Caco-2 (cell line): ENCODE data around the gene TMEM101. TPM values are rescaled to one million over a fixed set of nuclear protein-coding genes. Genes with fewer than 3 reads are reported as not detected.

Experiments used
- BruUV-seq: library from RNA; stranded (reverse); fragments of 400-500 nt; replicated peaks from 2 replicates; lab custom pipeline; 2021; lab: Mats Ljungman, UMichigan
- CTCF ChIA-PET: fragments of 300-600 bp; sonication (Branson Sonifier 250); formaldehyde crosslinking; loops from one replicate; lab custom pipeline; 2022; ENCODE audit warnings: antibody characterized with exemption; lab: Charles Lee
- POLR2A ChIA-PET: fragments of 300-600 bp; sonication (Branson Sonifier 250); formaldehyde crosslinking; loops from one replicate; lab custom pipeline; 2022; ENCODE audit warnings: antibody characterized with exemption; lab: Charles Lee
- DNase-seq, 2 experiments: peaks; one replicate each; pipeline versions ENCODE4 v3.0.0 to v3.0.0-alpha.2; 2020 to 2022
- H3K27me3 ChIP-seq: replicated peaks from 2 replicates; pipeline ENCODE4 v1.6.0; 2011; ENCODE audit warnings: low read length; ENCODE audit not compliant: control insufficient read depth, insufficient read depth
- H3K36me3 ChIP-seq: 2 replicates; pipeline ENCODE4 v1.5.1; 2011; ENCODE audit warnings: low read length; ENCODE audit not compliant: control insufficient read depth, insufficient read depth
- H3K4me1 ChIP-seq: fragments of 250-450 bp; sonication (Bioruptor Pico); 2 replicates; pipeline ENCODE4 v1.5.1; 2020; ENCODE audit warnings: mild to moderate bottlenecking
- H3K4me3 ChIP-seq: 2 replicates; pipeline ENCODE4 v1.5.1; 2011; ENCODE audit warnings: low read depth, mild to moderate bottlenecking, control low read depth, low read length
- H3K9me3 ChIP-seq: fragments of 250-450 bp; sonication (Bioruptor Pico); 2 replicates; pipeline ENCODE4 v1.5.1; 2020; ENCODE audit warnings: mild to moderate bottlenecking, moderate library complexity
- H3K27ac Mint-ChIP-seq: one replicate; pipeline ENCODE4 v1.8.0; 2022; ENCODE audit warnings: mixed read lengths; ENCODE audit not compliant: unreplicated experiment
- H3K27me3 Mint-ChIP-seq: one replicate; pipeline ENCODE4 v1.8.0; 2022; ENCODE audit warnings: mixed read lengths; ENCODE audit not compliant: insufficient read depth, unreplicated experiment
- H3K36me3 Mint-ChIP-seq: one replicate; pipeline ENCODE4 v1.8.0; 2022; ENCODE audit warnings: mild to moderate bottlenecking, mixed read lengths; ENCODE audit not compliant: insufficient read depth, unreplicated experiment
- H3K4me1 Mint-ChIP-seq: one replicate; pipeline ENCODE4 v1.8.0; 2022; ENCODE audit warnings: low read depth, mixed read lengths; ENCODE audit not compliant: unreplicated experiment
- H3K4me3 Mint-ChIP-seq: one replicate; pipeline ENCODE4 v1.8.0; 2022; ENCODE audit warnings: mild to moderate bottlenecking, moderate library complexity, mixed read lengths; ENCODE audit not compliant: unreplicated experiment
- H3K9me3 Mint-ChIP-seq: one replicate; pipeline ENCODE4 v1.8.0; 2022; ENCODE audit warnings: mixed read lengths; ENCODE audit not compliant: unreplicated experiment
- CTCF ChIP-seq, 2 experiments: fragments of 200-600 bp in 1 of 2; IDR thresholded peaks; 1 replicate in 1 of 2; 2 replicates in 1 of 2; pipeline versions ENCODE4 v1.5.1 to v1.8.0; 2011 to 2022; ENCODE audit warnings: antibody characterized with exemption in 1 of 2, control low read depth in 1 of 2, inconsistent platforms in 1 of 2, low read depth in 1 of 2, low read length in 1 of 2, mild to moderate bottlenecking in 1 of 2, moderate library complexity in 1 of 2; ENCODE audit not compliant: insufficient read depth in 1 of 2, severe bottlenecking in 1 of 2, unreplicated experiment in 1 of 2
- intact Hi-C: fragments of 100-400 bp; cut with micrococcal nuclease; formaldehyde crosslinking; loops from one replicate; pipeline ENCODE4 v1.10.0; 2022; ENCODE audit not compliant: unreplicated experiment
- total RNA-seq: library from RNA; stranded (reverse); gene quantifications from 2 replicates; pipeline ENCODE4 v1.2.3, GENCODE V29; 2022

Gene TMEM101
- total RNA-seq, 1 experiment from 2014 or later = 41.7 TPM

DNA sequence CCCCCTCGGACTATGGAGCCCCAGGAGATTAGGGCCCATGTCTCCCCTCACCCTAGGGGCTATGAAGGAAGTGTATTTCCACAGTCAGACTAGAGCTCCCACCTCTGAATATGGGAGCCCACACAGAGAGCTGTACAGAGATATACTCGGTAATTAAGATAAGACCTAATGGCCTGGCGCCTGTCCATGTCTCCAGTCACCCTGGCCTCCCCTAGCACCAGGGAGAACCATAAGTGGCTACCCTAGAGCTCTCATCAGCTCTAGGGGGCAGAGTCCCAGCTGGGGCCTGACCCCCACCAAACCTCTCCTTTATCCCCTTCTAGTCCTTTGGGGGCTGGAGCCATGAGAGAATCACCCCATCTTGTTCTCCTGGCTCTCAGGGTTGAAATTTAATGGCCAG is 2.4 kb downstream of the TMEM101 start:
- POLR2A ChIA-PET = no interaction called here
- TF ChIP-seq CTCF (IDR thresholded peaks at IDR 0.05; ENCODE audit: insufficient read depth in 1 of 2, low read depth in 1 of 2, low read length in 1 of 2, severe bottlenecking in 1 of 2, unreplicated experiment in 1 of 2) = no peak
- DNase-seq = no peak
- H3K4me1 Mint-ChIP-seq = no peaks in the 10 kb centered on the region
- no peak overlapping the region for H3K27ac Mint-ChIP-seq
- no peaks in the 10 kb centered on the region for H3K4me1 ChIP-seq
- no peaks in the 10 kb centered on the region for H3K9me3 Mint-ChIP-seq
- H3K36me3 ChIP-seq = 0 out of 2 replicates have a peak, but pooled peaks cover 2% of the 10 kb centered on the region
- H3K27me3 ChIP-seq = no peaks in the 10 kb centered on the region
- CTCF ChIA-PET = interaction anchor here (0.9 kb wide), 1 partner anchor 18 kb away, joined by 3 read pairs; no protein-coding TSS in a partner anchor
- no peaks in the 10 kb centered on the region for H3K9me3 ChIP-seq
- H3K4me3 ChIP-seq = no peak overlapping the region
- intact Hi-C loops = no loop called here
- no peaks in the 10 kb centered on the region for H3K27me3 Mint-ChIP-seq
- no TSS peak for BruUV-seq
- peaks cover 17% of the 10 kb centered on the region for H3K36me3 Mint-ChIP-seq
- H3K4me3 Mint-ChIP-seq = no peak overlapping the region

GRCh38 chr17:44011876-44012275 is 2.9 kb downstream of the TMEM101 start:
- intact Hi-C loops = no loop called here
- H3K27ac Mint-ChIP-seq = no peak overlapping the region
- POLR2A ChIA-PET = no interaction called here
- no peaks in the 10 kb centered on the region for H3K9me3 Mint-ChIP-seq
- Histone ChIP-seq H3K4me3 (no peak overlapping the region), H3K27me3 (no peaks in the 10 kb centered on the region), H3K36me3 (0 out of 2 replicates have a peak, but pooled peaks cover 2% of the 10 kb centered on the region), H3K9me3 (no peaks in the 10 kb centered on the region), H3K4me1 (no peaks in the 10 kb centered on the region; the same call in 1 of the 2 replicates)
- no peaks in the 10 kb centered on the region for H3K27me3 Mint-ChIP-seq
- BruUV-seq = no TSS peak
- no peaks in the 10 kb centered on the region for H3K4me1 Mint-ChIP-seq
- peaks cover 22% of the 10 kb centered on the region for H3K36me3 Mint-ChIP-seq
- CTCF ChIA-PET = interaction anchor here (0.9 kb wide), 1 partner anchor 18 kb away, joined by 3 read pairs; no protein-coding TSS in a partner anchor
- H3K4me3 Mint-ChIP-seq = no peak overlapping the region
- no peak for TF ChIP-seq CTCF (IDR thresholded peaks at IDR 0.05; ENCODE audit: insufficient read depth in 1 of 2, low read depth in 1 of 2, low read length in 1 of 2, severe bottlenecking in 1 of 2, unreplicated experiment in 1 of 2)
- DNase-seq = no peak

DNA sequence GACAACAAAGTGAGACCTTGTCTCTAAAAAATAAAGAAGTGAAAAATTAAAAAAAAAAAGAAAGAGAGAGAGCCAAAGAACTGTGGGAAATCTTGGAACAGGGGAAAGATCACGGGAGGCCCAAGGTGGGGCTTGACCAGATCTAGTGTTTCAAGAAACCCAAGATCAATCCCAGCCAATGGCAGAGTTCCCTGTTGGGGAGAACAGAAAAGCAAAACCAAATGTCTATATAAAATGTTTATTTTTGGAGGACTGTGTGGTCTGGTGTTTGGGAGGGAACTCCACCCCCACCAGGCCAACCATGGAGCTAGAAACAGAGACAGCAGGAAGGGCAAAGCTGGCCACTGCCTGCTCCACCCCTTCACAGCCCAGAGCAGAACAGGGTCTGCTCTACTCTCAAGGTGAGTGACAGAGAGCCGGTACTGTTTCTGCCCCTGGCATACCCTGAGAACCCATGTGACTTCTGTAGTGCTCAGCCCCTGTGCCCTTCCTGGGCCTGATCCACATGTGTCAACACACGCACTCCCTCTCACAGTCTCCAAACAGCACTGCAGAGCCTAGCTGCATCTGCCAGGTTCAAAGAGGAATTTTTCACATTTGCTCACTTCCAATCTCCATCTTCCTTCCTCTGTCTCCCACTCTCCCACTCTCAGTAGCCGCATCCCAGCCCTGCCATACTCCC is 3.7 kb downstream of the TMEM101 start:
- Mint-ChIP-seq H3K4me1 (no peaks in the 10 kb centered on the region), H3K27ac (no peak overlapping the region), H3K9me3 (no peaks in the 10 kb centered on the region), H3K27me3 (no peaks in the 10 kb centered on the region), H3K4me3 (no peak overlapping the region), H3K36me3 (peaks cover 29% of the 10 kb centered on the region)
- POLR2A ChIA-PET = no interaction called here
- no peak overlapping the region for H3K4me3 ChIP-seq
- 0 out of 2 replicates have a peak, but pooled peaks cover 2% of the 10 kb centered on the region for H3K36me3 ChIP-seq
- H3K4me1 ChIP-seq = peaks cover 3% of the 10 kb centered on the region; the same call in 1 of the 2 replicates
- no peaks in the 10 kb centered on the region for H3K27me3 ChIP-seq
- TF ChIP-seq CTCF (IDR thresholded peaks at IDR 0.05; ENCODE audit: insufficient read depth in 1 of 2, low read depth in 1 of 2, low read length in 1 of 2, severe bottlenecking in 1 of 2, unreplicated experiment in 1 of 2) = no peak
- TSS peak; percentile 26 for BruUV-seq
- no peaks in the 10 kb centered on the region for H3K9me3 ChIP-seq
- intact Hi-C loops = no loop called here
- CTCF ChIA-PET = no interaction called here
- DNase-seq = no peak
